NT2/D1 (cell line): ENCODE data around the gene RPL10.

ENCODE experiments used
- DNase-seq: peaks from one replicate; pipeline ENCODE4 v3.0.0-alpha.2; 2011; ENCODE audit warnings: low read depth, low spot score
- H3K27me3 ChIP-seq: 2 replicates; pipeline ENCODE4 v1.6.0; 2011; ENCODE audit warnings: mild to moderate bottlenecking; ENCODE audit not compliant: insufficient read length, insufficient read depth
- H3K36me3 ChIP-seq: 2 replicates; pipeline ENCODE4 v1.6.1; 2011; ENCODE audit warnings: mild to moderate bottlenecking, low read length, mixed read lengths; ENCODE audit not compliant: insufficient read depth, insufficient read length
- H3K4me1 ChIP-seq: 2 replicates; pipeline ENCODE4 v1.5.1; 2011; ENCODE audit not compliant: insufficient read depth, insufficient read length
- H3K4me3 ChIP-seq: 2 replicates; pipeline ENCODE4 v1.5.1; 2011; ENCODE audit warnings: low read depth; ENCODE audit not compliant: insufficient read length
- H3K9ac ChIP-seq: 2 replicates; pipeline ENCODE4 v1.6.0; 2011; ENCODE audit warnings: low read depth; ENCODE audit not compliant: insufficient read length
- H3K9me3 ChIP-seq: 2 replicates; pipeline ENCODE4 v1.5.1; 2011; ENCODE audit warnings: mild to moderate bottlenecking, low read length; ENCODE audit not compliant: insufficient read depth
- SUZ12 ChIP-seq: IDR thresholded peaks from 2 replicates; pipeline ENCODE4 v1.6.1; 2011; ENCODE audit not compliant: insufficient read length, insufficient read depth; ENCODE audit errors: extremely low read depth
- YY1 ChIP-seq: IDR thresholded peaks from 2 replicates; pipeline ENCODE4 v1.6.1; 2011; ENCODE audit not compliant: insufficient read length, insufficient read depth
- ZNF274 ChIP-seq: IDR thresholded peaks from 2 replicates; pipeline ENCODE4 v1.6.1; 2011; ENCODE audit warnings: mild to moderate bottlenecking, low read depth, low read length

RPL10 gene

GRCh38 chrX:154402622-154403127, 4.5 kb downstream of the RPL10 start:
- no peaks in the 10 kb centered on the region for H3K9me3 ChIP-seq
- no peak for DNase-seq
- no peaks in the 10 kb centered on the region for H3K4me1 ChIP-seq
- no peak for TF ChIP-seq SUZ12
- no peak for TF ChIP-seq ZNF274
- no peak for TF ChIP-seq YY1
- H3K36me3 ChIP-seq = peaks cover 29% of the 10 kb centered on the region
- no peaks in the 10 kb centered on the region for H3K27me3 ChIP-seq
- H3K9ac ChIP-seq = no peak overlapping the region
- H3K4me3 ChIP-seq = no peak overlapping the region

GRCh38 chrX:154403192-154403591, 5.0 kb downstream of the RPL10 start:
- H3K4me1 ChIP-seq = no peaks in the 10 kb centered on the region
- H3K4me3 ChIP-seq = no peak overlapping the region
- no peak overlapping the region for H3K9ac ChIP-seq
- no peaks in the 10 kb centered on the region for H3K27me3 ChIP-seq
- peaks cover 29% of the 10 kb centered on the region for H3K36me3 ChIP-seq
- TF ChIP-seq SUZ12 (no peak), ZNF274 (no peak), YY1 (no peak)
- no peak for DNase-seq
- H3K9me3 ChIP-seq = no peaks in the 10 kb centered on the region

GRCh38 chrX:154403858-154404257, 5.7 kb downstream of the RPL10 start:
- DNase-seq = no peak
- Histone ChIP-seq H3K4me3 (no peak overlapping the region), H3K9ac (no peak overlapping the region), H3K36me3 (peaks cover 24% of the 10 kb centered on the region), H3K27me3 (no peaks in the 10 kb centered on the region), H3K9me3 (no peaks in the 10 kb centered on the region), H3K4me1 (peaks cover 1% of the 10 kb centered on the region)
- TF ChIP-seq SUZ12 (no peak), ZNF274 (no peak), YY1 (no peak)

- Histone ChIP-seq H3K36me3 (peaks cover 15% of the 10 kb centered on the region), H3K27me3 (no peaks in the 10 kb centered on the region), H3K9me3 (no peaks in the 10 kb centered on the region), H3K4me1 (peaks cover 1% of the 10 kb centered on the region), H3K9ac (no peak overlapping the region), H3K4me3 (no peak overlapping the region)
- DNase-seq = no peak
- no peak for TF ChIP-seq ZNF274
- no peak for TF ChIP-seq SUZ12
- no peak for TF ChIP-seq YY1
Measured at GRCh38 chrX:154404625-154405192, 6.5 kb downstream of the RPL10 start.

GRCh38 chrX:154408659-154409221, 10.6 kb downstream of the RPL10 start:
- Histone ChIP-seq H3K27me3 (no peaks in the 10 kb centered on the region), H3K4me1 (peaks cover 1% of the 10 kb centered on the region), H3K9ac (peak overlapping the region; percentile 64), H3K36me3 (peaks cover 3% of the 10 kb centered on the region), H3K9me3 (no peaks in the 10 kb centered on the region), H3K4me3 (peak overlapping the region; percentile 18)
- no peak for DNase-seq
- TF ChIP-seq ZNF274 (no peak), SUZ12 (no peak), YY1 (no peak)

GRCh38 chrX:154409222-154409871, 11.2 kb downstream of the RPL10 start, which contains the start of gene DNASE1L1:
Gene DNASE1L1, minus strand, starts transcription at chrX:154409254. Its CDS starts 3,686 bp downstream, at chrX:154405568.
- peak within 1 kb of the TSS; percentile 18 for H3K4me3 ChIP-seq
- H3K27me3 ChIP-seq = no peaks in the 10 kb centered on the region
- H3K36me3 ChIP-seq = peaks cover 6% of the 10 kb centered on the region
- H3K9ac ChIP-seq = peak within 1 kb of the TSS; percentile 64
- no peak for DNase-seq
- no peak for TF ChIP-seq YY1
- TF ChIP-seq ZNF274 = no peak
- TF ChIP-seq SUZ12 = no peak
- no peaks in the 10 kb centered on the region for H3K9me3 ChIP-seq
- H3K4me1 ChIP-seq = peaks cover 1% of the 10 kb centered on the region

GRCh38 chrX:154411981-154412340, 13.8 kb downstream of the RPL10 start:
- Histone ChIP-seq H3K9me3 (no peaks in the 10 kb centered on the region), H3K4me3 (peak overlapping the region; percentile 50), H3K9ac (peak overlapping the region; percentile 76), H3K36me3 (peaks cover 6% of the 10 kb centered on the region), H3K27me3 (no peaks in the 10 kb centered on the region), H3K4me1 (peaks cover 1% of the 10 kb centered on the region)
- TF ChIP-seq YY1 (no peak), ZNF274 (no peak), SUZ12 (no peak)
- no peak for DNase-seq
